ENCODE measurements around the gene RAB11FIP4. TPM values are rescaled to one million over a fixed set of nuclear protein-coding genes. Genes with fewer than 3 reads are reported as not detected.

Gene RAB11FIP4
- total and polyA plus RNA-seq, 8 donors: 4.7 to 121 (median 11.7) TPM

DNA sequence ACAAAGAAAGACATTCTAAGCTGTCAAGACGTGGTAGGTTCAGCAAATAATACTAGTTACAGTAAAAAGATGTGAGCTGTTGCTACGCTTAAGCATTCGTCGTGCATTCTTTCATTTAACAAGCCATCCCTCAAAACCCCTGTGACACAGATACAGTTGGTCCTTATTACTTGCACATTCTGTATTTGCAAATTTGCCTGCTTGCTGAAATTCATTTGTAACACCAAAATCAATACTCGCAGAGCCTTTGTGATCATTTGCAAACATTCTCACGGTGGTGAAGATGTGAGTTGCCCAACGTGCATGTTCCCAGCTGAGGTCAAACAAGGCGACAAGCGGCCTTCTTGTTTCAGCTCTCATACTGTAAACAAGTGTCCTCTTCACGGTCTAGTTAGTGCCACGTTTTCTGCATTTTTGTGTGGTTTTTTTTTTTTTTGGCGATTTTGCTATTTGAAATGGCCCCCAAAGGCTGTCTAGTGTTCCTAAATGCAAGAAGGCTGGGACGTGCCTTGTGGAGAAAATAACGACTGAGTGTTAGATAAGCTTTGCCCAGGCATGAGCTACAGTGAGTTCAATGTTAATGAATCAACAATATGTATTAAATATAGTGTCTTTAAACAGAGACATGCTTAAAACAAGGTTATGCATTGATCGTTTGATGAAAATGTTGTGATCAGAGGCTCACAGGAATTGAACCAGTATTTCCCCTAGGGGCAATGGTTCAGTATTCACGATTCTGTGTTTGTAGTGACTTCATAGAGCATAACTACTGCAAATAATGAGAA lies 84.1 kb downstream of the RAB11FIP4 start:
- no peak for TF ChIP-seq POLR2AphosphoS5 (IDR thresholded peaks at IDR 0.05)
- TF ChIP-seq, protein P1, sequence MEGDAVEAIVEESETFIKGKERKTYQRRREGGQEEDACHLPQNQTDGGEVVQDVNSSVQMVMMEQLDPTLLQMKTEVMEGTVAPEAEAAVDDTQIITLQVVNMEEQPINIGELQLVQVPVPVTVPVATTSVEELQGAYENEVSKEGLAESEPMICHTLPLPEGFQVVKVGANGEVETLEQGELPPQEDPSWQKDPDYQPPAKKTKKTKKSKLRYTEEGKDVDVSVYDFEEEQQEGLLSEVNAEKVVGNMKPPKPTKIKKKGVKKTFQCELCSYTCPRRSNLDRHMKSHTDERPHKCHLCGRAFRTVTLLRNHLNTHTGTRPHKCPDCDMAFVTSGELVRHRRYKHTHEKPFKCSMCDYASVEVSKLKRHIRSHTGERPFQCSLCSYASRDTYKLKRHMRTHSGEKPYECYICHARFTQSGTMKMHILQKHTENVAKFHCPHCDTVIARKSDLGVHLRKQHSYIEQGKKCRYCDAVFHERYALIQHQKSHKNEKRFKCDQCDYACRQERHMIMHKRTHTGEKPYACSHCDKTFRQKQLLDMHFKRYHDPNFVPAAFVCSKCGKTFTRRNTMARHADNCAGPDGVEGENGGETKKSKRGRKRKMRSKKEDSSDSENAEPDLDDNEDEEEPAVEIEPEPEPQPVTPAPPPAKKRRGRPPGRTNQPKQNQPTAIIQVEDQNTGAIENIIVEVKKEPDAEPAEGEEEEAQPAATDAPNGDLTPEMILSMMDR (IDR thresholded peaks at IDR 0.05): no peak
- H3K4me3 ChIP-seq: no peak overlapping the region

DNA sequence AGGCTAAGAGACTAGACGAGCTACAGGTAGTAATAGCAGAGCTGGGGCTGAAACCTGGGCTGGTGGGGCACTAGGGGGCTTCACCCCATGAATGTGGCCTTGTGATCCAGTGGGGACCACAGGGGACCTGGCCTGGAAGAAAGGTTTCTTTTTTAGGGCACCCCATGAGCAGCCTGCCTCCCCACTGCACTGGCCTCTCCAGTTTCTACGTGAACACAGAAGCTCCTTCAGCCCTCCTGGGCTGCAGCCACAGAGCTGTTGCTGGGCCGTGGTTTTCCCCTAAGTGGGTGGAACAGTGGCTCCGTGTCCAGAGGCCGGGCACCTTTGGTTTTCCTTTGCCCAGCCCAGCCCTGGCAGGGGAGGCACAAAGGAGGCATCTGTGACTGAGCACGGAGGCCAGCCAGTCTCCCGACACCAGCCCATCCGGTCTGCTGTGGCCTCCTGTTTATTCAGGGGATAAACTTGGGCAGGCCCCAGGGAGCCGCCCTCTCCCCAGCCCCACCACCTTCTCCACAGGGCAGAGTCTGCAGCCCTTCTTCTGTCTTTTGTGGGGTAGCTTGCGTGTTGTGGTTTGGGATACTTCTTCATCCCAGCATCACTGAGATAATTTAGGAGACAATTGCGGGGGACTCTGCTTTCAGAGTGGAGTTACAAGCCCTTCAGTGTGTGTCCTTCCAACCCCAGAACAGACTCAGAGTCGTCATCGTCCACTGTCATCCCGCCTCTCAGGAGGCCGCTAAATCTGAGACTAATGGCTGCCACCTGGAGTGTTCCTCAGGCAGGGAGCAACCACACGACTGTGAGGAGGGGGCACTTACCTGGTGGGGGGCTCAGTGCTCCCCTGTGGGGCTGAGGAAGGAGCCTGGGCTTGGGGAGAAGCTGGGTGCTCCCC lies 85.3 kb downstream of the RAB11FIP4 start:
- Histone ChIP-seq H3K27ac (no peak overlapping the region), H3K4me3 (no peak overlapping the region), H3K27me3 (peaks cover 0 to 16% (median 0%) of the 10 kb centered on the region in 3 donors), H3K4me1 (peaks cover 0 to 6% (median 0%) of the 10 kb centered on the region in 4 donors), H3K36me3 (no peaks in the 10 kb centered on the region), H3K9me3 (no peaks in the 10 kb centered on the region)
- 44 to 57% (median 52%) methylated on average over 14 to 16 of the region's 16 CpGs for WGBS, 5 donors
- intact Hi-C loops (cut with DNase I; ENCODE audit: low total_unique reads): no loop called here
- DNase-seq: peak; percentile 47
- TF ChIP-seq EP300 (IDR thresholded peaks at IDR 0.05): no peak
- no peak for TF ChIP-seq POLR2A (IDR thresholded peaks at IDR 0.05)
- TF ChIP-seq, protein P1 (IDR thresholded peaks at IDR 0.05): no peak
- TF ChIP-seq POLR2AphosphoS5 (IDR thresholded peaks at IDR 0.05): no peak

More for the DNA sequence above, 84.1 kb downstream of the RAB11FIP4 start:
- no peaks in the 10 kb centered on the region for H3K9me3 ChIP-seq
- 66 to 76% (median 76%) methylated on average over 16 of the region's 16 CpGs for WGBS, 5 donors
- H3K4me1 ChIP-seq: peaks cover 0 to 6% (median 0%) of the 10 kb centered on the region in 4 donors
- intact Hi-C loops (cut with DNase I; ENCODE audit: low total_unique reads): no loop called here
- no peak for DNase-seq
- no peaks in the 10 kb centered on the region for H3K36me3 ChIP-seq
- peaks cover 0 to 16% (median 0%) of the 10 kb centered on the region in 3 donors for H3K27me3 ChIP-seq
- no peak overlapping the region for H3K27ac ChIP-seq

DNA sequence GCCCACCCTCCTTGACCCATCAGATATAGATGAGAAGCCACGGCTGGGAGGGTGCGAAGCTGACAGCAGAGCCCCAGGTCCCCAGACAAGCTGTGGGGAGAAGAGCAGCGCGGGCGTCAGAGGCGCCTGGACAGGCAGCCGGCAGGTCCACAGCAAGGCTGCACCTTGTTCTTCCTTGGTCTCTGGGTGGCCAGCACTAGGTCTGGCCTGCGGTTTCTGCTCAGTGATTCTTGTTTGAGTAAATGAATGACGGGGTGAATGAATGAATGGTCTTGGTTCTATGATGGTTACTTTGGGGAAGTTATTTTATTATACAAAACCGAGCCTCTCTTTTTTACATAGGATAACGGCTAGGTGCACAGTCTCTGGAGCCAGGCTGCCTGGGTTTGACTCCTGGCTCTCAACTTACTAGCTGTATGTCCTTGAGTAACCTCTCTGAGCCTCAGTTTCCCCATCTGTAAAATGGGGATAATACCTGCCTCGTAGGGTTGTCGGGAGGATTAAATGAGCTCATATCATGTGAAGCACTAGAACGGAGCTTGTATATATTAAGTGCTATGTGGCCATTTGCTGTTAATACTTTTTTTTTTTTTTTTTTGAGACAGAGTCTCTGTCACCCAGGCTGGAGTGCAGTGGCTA lies 86.1 kb downstream of the RAB11FIP4 start:
- Histone ChIP-seq H3K9me3 (no peaks in the 10 kb centered on the region), H3K27ac (no peak overlapping the region), H3K27me3 (peaks cover 0 to 16% (median 0%) of the 10 kb centered on the region in 3 donors), H3K36me3 (no peaks in the 10 kb centered on the region), H3K4me1 (peaks cover 0 to 6% (median 0%) of the 10 kb centered on the region in 4 donors), H3K4me3 (no peak overlapping the region)
- TF ChIP-seq EP300 (IDR thresholded peaks at IDR 0.05) (no peak), POLR2AphosphoS5 (IDR thresholded peaks at IDR 0.05) (no peak), POLR2A (IDR thresholded peaks at IDR 0.05) (no peak)
- TF ChIP-seq, protein P1 (IDR thresholded peaks at IDR 0.05): no peak
- intact Hi-C loops (cut with DNase I; ENCODE audit: low total_unique reads): no loop called here
- no peak for DNase-seq
- WGBS, 5 donors: 89 to 94% (median 92%) methylated on average over 14 of the region's 14 CpGs

DNA sequence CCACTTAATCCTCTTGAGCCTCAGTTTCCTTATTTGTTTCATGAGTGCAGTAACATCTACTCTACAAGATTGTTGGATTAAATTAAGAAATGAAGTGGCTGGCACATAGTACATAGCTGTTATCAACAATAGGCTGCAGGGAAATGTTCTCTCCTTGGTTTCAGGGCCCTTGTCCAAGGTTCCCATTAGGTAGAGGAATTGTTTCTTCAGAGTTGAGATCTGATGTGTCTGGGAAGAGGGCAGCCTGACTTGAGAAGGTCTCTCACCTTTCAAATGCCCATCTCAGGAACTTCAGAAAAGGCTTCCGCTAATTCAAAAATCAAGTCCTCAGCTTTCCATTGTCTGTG lies 87.6 kb downstream of the RAB11FIP4 start:
- H3K4me3 ChIP-seq: no peak overlapping the region
- H3K27ac ChIP-seq: no peak overlapping the region
- DNase-seq: no peak
- H3K9me3 ChIP-seq: no peaks in the 10 kb centered on the region
- peaks cover 0 to 16% (median 0%) of the 10 kb centered on the region in 3 donors for H3K27me3 ChIP-seq
- WGBS, 5 donors: 92 to 100% (median 100%) methylated on average over 1 of the region's 1 CpG
- intact Hi-C loops (cut with DNase I; ENCODE audit: low total_unique reads): no loop called here
- no peaks in the 10 kb centered on the region for H3K36me3 ChIP-seq
- peaks cover 0 to 6% (median 0%) of the 10 kb centered on the region in 4 donors for H3K4me1 ChIP-seq
- TF ChIP-seq POLR2A (IDR thresholded peaks at IDR 0.05) (no peak), EP300 (IDR thresholded peaks at IDR 0.05) (no peak), POLR2AphosphoS5 (IDR thresholded peaks at IDR 0.05) (no peak)
- TF ChIP-seq, protein P1 (IDR thresholded peaks at IDR 0.05): no peak

Data from stomach (tissue), 9 donors.